Tongue (tissue), 2 donors: ENCODE data around the gene LCLAT1. TPM values are rescaled to one million over a fixed set of nuclear protein-coding genes. Genes with fewer than 3 reads are reported as not detected.

Experiments
- DNase-seq: peaks from one replicate; pipeline ENCODE4 v3.0.0-alpha.2; 2015
- total RNA-seq: library from RNA; depleted of rRNA; stranded (reverse); fragments of >200 nt; gene quantifications from one replicate; pipeline ENCODE4 v1.2.3, GENCODE V29; 2014

The LCLAT1 gene
- total RNA-seq = 20.0 TPM

- DNase-seq = peak; percentile 88
Observed at GRCh38 chr2:30447149-30448045, at the start of gene LCLAT1. Gene LCLAT1, plus strand, starts transcription at chr2:30447246. Its CDS starts 78,345 bp downstream, at chr2:30525591.

GRCh38 chr2:30398084-30398873, 48.8 kb upstream of the LCLAT1 start:
- DNase-seq = no peak

DNA sequence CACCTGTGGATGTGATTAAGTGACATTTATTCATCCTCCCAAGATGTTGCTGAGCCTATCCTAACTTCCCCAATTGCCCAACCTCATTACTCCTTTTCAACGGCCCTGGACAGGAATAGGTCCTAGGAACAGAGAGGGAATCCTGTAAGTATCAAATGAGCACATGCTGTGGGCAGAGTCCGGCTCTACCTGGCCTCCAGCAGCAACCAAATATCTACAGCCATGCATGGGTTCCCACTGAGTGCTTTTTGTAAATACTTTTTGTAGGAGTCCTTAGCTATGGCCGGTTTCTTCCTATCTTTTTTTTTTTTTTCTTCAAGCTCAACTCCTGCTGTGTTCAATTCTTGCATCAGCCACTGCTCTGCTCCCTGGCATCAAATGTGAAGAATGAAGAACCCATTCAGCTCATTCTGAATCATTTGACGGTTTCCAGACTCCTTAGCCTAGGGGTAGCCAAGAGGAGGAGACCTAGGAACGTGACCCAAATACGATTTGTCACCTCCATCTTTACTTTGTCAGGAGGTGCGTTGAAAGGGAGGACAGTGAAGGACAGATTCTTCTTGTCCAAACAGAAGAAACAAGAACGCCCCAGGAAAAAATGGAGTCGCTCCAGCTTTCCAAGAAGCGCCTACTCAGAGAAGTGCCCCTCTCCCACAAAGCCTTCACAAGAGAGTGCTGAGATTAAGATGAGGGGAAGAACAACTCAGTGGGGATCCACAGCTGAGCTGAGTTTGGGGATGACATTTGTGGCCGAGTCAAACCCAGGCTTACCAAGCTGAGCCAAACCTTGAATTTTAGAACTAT, 46.7 kb upstream of the LCLAT1 start:
- DNase-seq = no peak

DNA sequence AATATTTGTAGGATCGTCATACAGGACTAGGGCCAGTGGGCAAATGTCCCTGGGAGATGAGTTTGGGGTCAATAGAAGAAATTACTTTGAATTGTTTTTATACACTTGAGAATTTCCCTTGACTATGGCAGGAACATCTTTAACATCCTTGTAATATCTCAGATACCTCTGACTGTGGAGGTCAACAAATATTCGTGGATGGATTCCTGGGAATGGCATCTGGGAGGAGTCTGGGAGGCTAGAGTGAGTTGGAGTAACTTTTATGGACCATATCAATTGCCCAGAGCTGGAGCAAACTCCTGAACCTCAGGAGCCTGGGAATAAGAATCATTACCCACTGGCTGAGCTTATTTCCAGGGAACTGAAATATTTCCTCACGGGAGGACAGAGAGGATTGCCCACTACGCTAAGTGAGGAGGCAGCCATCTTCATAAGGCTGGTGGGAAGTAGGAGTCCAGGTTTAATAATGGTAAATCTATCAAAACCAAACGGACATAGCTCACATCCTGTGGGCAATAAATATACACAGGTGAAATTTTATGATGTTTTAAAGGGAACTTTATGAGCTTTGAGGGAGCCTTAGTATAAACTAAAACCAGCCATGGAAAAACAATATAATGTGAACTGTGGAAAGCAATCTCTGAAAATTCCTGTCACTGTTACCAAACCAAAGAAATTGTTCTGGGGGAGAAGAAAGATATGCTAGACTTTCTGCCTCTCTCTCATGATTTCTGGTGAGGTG, 44.4 kb upstream of the LCLAT1 start:
- DNase-seq = no peak

DNA sequence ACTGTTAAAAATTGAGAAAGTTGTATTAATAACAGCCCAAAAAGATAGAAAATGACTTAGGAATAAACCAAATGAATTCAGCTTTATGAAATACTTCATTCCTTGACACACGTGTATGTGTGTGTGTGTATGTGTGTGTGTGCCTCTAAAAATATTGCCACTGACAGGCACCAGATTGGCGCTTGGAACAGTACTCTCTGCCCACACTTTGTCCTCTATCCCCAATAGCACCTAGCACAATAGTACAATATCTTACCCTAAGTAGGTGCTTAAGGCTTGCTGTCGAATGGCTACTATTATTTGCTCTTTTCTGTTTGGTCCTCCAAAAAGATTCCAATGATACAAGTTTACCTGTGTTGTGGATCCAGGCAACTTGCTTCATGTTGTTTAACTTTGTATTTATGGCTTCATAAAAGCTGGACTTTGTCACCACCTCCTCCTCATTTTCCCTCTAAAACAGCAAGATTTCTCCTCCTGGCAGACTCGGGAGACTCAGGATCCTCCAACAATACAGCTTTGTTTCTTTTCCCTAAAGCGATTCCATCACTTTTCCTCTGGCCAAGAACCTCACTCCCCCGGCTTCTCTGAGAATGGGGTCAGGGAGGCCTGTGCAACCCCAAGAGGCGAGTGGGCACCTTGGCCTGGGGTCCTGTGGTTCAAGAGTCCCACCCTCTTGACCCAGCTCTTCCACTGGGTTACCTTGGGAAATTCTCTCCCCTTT, 43.3 kb upstream of the LCLAT1 start:
- peak; percentile 66 for DNase-seq

DNA sequence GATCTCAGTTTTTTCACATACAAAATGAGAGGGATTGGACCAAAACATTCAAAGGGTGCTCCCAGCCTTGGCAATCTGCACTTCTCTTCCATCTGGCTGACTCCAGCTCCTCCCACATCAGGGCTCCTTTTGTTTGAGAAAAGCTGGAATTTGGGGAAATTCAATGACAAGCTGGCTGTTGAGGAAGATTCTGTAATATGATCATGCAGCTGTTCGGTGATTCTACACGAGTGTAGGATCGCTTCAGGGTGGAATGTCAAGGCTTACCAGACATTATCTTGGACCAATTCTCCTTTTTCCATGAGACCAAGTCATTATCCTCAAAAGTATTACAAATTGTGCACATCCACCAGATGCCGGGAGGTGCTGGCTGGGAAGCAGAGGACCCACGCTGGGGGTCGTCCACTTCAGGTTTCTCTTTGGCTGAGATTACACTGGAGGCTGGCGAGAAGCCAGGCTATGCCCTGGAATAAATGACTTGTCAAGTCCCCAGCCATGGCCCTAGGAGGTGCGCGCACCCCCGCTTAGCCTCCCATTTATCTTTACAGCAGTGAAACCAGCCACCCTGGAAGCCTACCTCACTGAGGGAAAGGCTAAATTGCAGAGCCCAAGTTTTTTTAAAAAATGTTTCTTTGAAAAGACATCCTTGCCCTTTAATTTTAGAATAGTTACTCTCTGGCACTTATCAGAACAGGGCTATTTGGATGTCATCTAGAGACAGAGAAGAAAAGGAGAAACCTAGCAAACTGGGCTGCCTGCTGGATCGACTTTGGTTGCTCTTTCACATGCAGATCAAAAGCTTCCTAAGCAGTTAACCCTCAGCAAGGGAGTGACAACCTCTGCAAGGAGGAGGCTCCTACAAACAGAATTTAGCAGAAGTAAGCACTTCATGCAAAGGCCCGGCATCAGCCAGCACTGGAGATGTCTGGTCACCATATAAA, 42.5 kb upstream of the LCLAT1 start:
- DNase-seq = peak; percentile 93

DNA sequence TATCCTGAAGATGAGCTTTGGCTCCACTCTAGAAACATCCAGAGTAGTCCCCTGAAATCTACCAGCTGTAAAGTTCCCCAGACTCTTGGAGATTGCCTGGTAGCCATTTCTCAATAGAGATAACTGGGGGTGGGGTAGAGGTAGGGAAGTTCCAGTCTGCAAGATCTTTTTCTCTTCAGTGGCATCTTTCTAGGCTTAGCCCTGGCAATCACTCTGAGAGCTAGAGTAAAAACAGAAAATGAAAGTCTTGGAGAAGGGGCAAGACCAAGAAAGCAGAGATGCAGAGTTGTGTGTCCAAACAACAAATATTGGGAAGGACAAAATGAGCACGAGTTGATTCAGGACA, 41.8 kb upstream of the LCLAT1 start:
- DNase-seq = no peak

DNA sequence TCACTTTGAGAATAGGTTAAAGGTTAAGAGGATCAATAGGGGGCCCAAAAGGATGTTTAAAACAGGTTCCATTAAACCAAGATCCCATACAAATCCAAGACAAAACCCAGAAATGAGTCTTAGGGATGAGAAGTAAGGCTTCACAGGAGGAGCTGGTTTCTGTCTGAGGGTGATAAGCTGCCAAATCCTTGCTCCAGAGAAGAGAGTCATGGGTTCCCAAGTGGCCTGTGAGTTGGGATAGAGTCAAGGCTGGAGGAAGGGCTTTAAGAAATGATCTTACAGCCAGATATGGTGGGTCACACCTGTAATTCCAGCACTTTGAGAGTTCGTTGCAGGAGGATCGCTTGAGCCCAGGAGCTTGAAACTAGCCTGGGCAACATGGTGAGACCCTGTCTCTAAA, 40.2 kb upstream of the LCLAT1 start:
- DNase-seq = peak; percentile 27

- DNase-seq = no peak
Observed at GRCh38 chr2:30408961-30409387, 38.1 kb upstream of the LCLAT1 start.

- DNase-seq = no peak
Observed at GRCh38 chr2:30410217-30410616, 36.8 kb upstream of the LCLAT1 start.

- DNase-seq = peak; percentile 67
Observed at GRCh38 chr2:30412047-30412683, 34.9 kb upstream of the LCLAT1 start.

- peak; percentile 65 for DNase-seq
Observed at GRCh38 chr2:30412684-30413570, 34.1 kb upstream of the LCLAT1 start.

DNA sequence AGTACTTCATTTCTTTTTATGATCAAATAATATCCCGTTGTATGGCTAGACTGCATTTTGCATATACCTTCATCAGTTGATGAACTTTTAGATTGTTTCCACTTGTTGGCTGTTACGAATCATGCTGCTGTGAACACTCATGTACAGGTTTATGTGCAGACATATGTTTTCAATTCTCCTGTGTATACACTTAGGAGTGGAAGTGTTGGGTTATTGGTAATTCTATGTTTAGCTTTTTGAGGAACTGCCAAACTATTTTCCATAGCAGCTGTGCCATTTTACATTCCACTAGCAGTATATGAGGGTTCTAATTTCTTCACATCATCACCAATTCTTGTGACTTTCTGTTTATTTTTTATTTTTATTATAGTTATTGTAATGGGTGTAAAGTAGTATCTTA, 32.1 kb upstream of the LCLAT1 start:
- DNase-seq = peak; percentile 31

GRCh38 chr2:30417253-30417652, 29.8 kb upstream of the LCLAT1 start:
- DNase-seq = no peak

- no peak for DNase-seq
Observed at GRCh38 chr2:30421026-30421603, 25.9 kb upstream of the LCLAT1 start.

GRCh38 chr2:30421604-30422443, 25.2 kb upstream of the LCLAT1 start:
- peak; percentile 65 for DNase-seq
